Hair follicular keratinocyte (primary cell): ENCODE results near the gene KHDRBS2. TPM values are rescaled to one million over a fixed set of nuclear protein-coding genes. Genes with fewer than 3 reads are reported as not detected.

Experiments used
- total RNA-seq: library from RNA; depleted of rRNA; stranded (reverse); fragments of >200 nt; gene quantifications from 2 replicates; pipeline ENCODE4 v1.2.3, GENCODE V29; 2015

KHDRBS2 gene
- not detected in 2 replicates for total RNA-seq

DNA sequence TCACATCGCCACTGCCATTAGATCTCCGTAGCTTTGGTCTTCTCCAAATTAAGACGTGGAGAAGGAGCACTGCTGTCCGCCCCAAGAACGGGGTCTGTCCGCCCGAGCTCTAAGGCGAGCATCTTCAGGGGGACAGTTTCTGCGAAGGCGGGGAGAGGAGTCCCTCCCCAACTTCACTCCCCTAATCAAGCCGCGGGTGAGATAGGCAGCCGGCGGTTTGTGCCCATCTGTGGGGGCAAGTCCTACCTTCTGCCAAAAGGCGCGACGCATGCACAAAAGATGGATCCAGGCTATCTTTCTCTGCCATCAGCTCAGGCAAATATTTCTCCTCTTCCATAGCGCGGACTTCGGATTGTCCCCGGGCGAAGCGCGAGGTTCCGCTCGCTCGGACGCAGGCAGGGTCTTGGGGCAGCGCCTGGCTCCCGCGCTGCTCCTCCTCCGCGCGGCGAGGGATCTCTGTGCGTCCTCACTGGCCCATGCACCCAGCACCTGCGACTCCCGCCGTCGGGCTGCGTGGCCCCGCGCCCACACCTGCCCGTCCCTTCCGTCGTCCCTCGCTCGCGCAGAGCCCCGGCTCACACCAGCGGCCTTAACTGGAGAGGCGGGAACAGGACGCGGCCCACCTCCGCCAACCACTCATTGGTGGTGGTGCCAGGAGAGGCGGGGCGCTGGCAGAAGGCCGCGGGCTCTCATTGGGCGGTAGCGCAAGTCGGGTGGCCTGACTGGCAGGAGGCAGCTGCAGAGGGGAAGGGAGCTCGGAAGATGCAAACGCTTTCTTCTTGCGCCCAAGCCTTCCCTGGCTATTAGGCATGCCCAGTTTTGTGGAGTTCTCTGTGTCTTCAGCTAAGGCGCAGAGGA, at the start of gene KHDRBS2:
TSS of gene KHDRBS2 (minus strand) at position 614 of the 858 bp plus-strand sequence.

